Neuronal stem cell (in vitro differentiated cells): ENCODE results near the gene MORC2.

ENCODE experiments used
- DNase-seq: peaks from one replicate; pipeline ENCODE4 v3.0.0-alpha.2; 2013; ENCODE audit warnings: low spot score
- H2AFZ ChIP-seq: one replicate; pipeline ENCODE4 v1.6.1; 2013; ENCODE audit warnings: mild to moderate bottlenecking, low read length, inconsistent platforms
- H2AK5ac ChIP-seq: 2 replicates; pipeline ENCODE4 v1.6.1; 2013; ENCODE audit warnings: low read depth, mild to moderate bottlenecking, inconsistent platforms, low read length, moderate library complexity, mixed read lengths
- H2BK120ac ChIP-seq: 2 replicates; pipeline ENCODE4 v1.6.1; 2013; ENCODE audit warnings: low read depth, mild to moderate bottlenecking, inconsistent platforms, low read length, moderate library complexity, mixed read lengths
- H2BK12ac ChIP-seq: one replicate; pipeline ENCODE4 v1.6.1; 2013; ENCODE audit warnings: low read length, inconsistent platforms
- H2BK15ac ChIP-seq: 2 replicates; pipeline ENCODE4 v1.6.1; 2013; ENCODE audit warnings: mild to moderate bottlenecking, low read length, inconsistent platforms, mixed read lengths
- H2BK5ac ChIP-seq: one replicate; pipeline ENCODE4 v1.6.1; 2013; ENCODE audit warnings: inconsistent platforms, mild to moderate bottlenecking, low read length, moderate library complexity
- H3K14ac ChIP-seq: one replicate; pipeline ENCODE4 v1.6.1; 2013; ENCODE audit warnings: low read length, inconsistent platforms
- H3K18ac ChIP-seq: 2 replicates; pipeline ENCODE4 v1.6.1; 2013; ENCODE audit warnings: low read length, inconsistent platforms
- H3K23ac ChIP-seq: 2 replicates; pipeline ENCODE4 v1.6.1; 2013; ENCODE audit warnings: low read depth, mild to moderate bottlenecking, mixed read lengths, low read length, inconsistent platforms; ENCODE audit not compliant: poor library complexity
- H3K27ac ChIP-seq: replicated peaks from 3 replicates; pipeline ENCODE4 v1.5.1; 2013; ENCODE audit warnings: low read length, inconsistent platforms
- H3K27me3 ChIP-seq, 3 experiments: 2 replicates each; pipeline ENCODE4 v1.6.1; 2013; ENCODE audit warnings: low read length in 3 of 3, mild to moderate bottlenecking in 2 of 3, inconsistent platforms in 1 of 3, low read depth in 1 of 3, mixed read lengths in 1 of 3, moderate library complexity in 1 of 3; ENCODE audit not compliant: control insufficient read depth in 3 of 3, insufficient read depth in 3 of 3
- H3K36me3 ChIP-seq, 2 donors: replicated peaks in 1 of 2; 2 replicates each; pipeline ENCODE4 v1.6.1; 2013; ENCODE audit warnings: low read length in 2 of 2; ENCODE audit not compliant: control insufficient read depth in 2 of 2, insufficient read depth in 2 of 2
- H3K4ac ChIP-seq: 2 replicates; pipeline ENCODE4 v1.6.1; 2013; ENCODE audit warnings: inconsistent platforms, mild to moderate bottlenecking, low read length, moderate library complexity
- H3K4me1 ChIP-seq, 2 donors: 1 replicate in 1 of 2; 2 replicates in 1 of 2; pipeline ENCODE4 v1.6.1; 2013; ENCODE audit warnings: low read length in 2 of 2, low read depth in 1 of 2; ENCODE audit not compliant: control insufficient read depth in 2 of 2, insufficient read depth in 1 of 2
- H3K4me2 ChIP-seq: one replicate; pipeline ENCODE4 v1.6.1; 2013; ENCODE audit warnings: mild to moderate bottlenecking, low read length, inconsistent platforms; ENCODE audit not compliant: insufficient read depth, poor library complexity, severe bottlenecking
- H3K4me3 ChIP-seq, 2 donors: 2 replicates each; pipeline ENCODE4 v1.5.1; 2013; ENCODE audit warnings: low read length in 2 of 2, mild to moderate bottlenecking in 2 of 2, inconsistent platforms in 1 of 2, moderate library complexity in 1 of 2
- H3K79me1 ChIP-seq: one replicate; pipeline ENCODE4 v1.6.1; 2013; ENCODE audit warnings: low read depth, mild to moderate bottlenecking, inconsistent platforms, low read length, moderate library complexity
- H3K9ac ChIP-seq: one replicate; pipeline ENCODE4 v1.6.1; 2013; ENCODE audit warnings: mild to moderate bottlenecking, low read depth, low read length, inconsistent platforms; ENCODE audit not compliant: poor library complexity
- H3K9me3 ChIP-seq, 2 donors: replicated peaks in 1 of 2; 2 replicates each; pipeline versions ENCODE3 to v1.6.1; 2013; ENCODE audit warnings: low read length in 2 of 2, mild to moderate bottlenecking in 2 of 2, inconsistent platforms in 1 of 2, low read depth in 1 of 2, mixed read lengths in 1 of 2, moderate library complexity in 1 of 2; ENCODE audit not compliant: control insufficient read depth in 2 of 2, insufficient read depth in 1 of 2
- H4K8ac ChIP-seq: one replicate; pipeline ENCODE4 v1.6.1; 2013; ENCODE audit warnings: low read depth, mild to moderate bottlenecking, inconsistent platforms, low read length, moderate library complexity
- H4K91ac ChIP-seq: one replicate; pipeline ENCODE4 v1.6.1; 2013; ENCODE audit warnings: low read length, low read depth, mild to moderate bottlenecking, inconsistent platforms; ENCODE audit not compliant: poor library complexity
- WGBS, 2 donors: extraction: QIAGEN DNeasy Blood & Tissue Kit; methylation state at CpG; one replicate each; pipeline ENCODE4 v1.1.7; 2013; ENCODE audit warnings: missing lambda C conversion rate in 2 of 2, mixed read lengths in 1 of 2; ENCODE audit not compliant: insufficient read length in 2 of 2, insufficient replicate concordance in 1 of 2; ENCODE audit errors: extremely low coverage in 2 of 2; 5-methylcytosine and 5-hydroxymethylcytosine counted together

MORC2 gene

DNA sequence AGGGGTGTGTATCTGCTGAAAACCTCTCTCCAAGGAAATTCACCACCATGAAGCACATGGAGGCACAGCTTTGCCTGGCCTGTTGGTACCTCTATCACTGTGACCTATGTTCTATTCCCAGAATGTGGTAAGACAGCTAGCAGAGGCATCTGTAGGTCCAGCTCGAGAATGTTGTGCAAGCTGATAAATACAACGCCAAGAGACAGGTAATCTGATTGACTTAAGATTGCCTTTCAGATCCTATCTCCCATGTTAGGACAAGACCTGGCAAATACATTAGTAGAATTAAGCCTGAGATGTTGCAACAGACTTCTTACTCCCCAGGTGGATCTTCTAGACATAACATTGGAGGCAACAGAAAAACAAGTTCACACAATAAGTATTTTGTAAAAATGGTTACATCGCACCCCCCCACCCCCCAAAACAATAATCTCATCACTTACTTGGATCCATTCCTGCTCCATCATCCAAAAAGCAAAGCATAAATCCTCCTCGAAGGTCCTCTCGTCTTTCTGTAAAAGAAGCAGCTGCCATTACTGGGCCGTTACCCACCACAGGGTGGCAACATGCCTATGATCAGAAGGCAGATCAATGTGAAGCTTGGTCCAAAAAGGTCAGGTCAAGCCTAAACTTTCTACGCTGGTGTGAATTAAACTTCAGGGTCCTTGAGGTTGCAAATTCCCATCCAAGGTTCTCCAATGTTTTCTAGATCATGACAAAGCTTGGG lies 18.5 kb downstream of the MORC2 start:
- no peaks in the 10 kb centered on the region for H3K27me3 ChIP-seq
- no peak overlapping the region for H3K18ac ChIP-seq
- peaks cover 8 to 19% of the 10 kb centered on the region in 2 donors for H3K4me1 ChIP-seq
- no peak overlapping the region for H2AK5ac ChIP-seq
- no peak overlapping the region for H2BK120ac ChIP-seq
- H3K14ac ChIP-seq = no peak overlapping the region
- no peak overlapping the region for H2BK15ac ChIP-seq
- H3K9ac ChIP-seq = no peak overlapping the region
- H4K91ac ChIP-seq = no peak overlapping the region
- H3K79me1 ChIP-seq = no peaks in the 10 kb centered on the region
- no peaks in the 10 kb centered on the region for H3K9me3 ChIP-seq
- no peak for DNase-seq
- WGBS, 2 donors = no CpG with 5 or more reads among the region's 7 CpGs
- H2BK5ac ChIP-seq = no peak overlapping the region
- H3K4me2 ChIP-seq = no peak overlapping the region
- no peak overlapping the region for H3K4me3 ChIP-seq
- no peak overlapping the region for H3K27ac ChIP-seq
- H3K4ac ChIP-seq = no peak overlapping the region
- H3K23ac ChIP-seq = no peak overlapping the region
- no peak overlapping the region for H2BK12ac ChIP-seq
- H4K8ac ChIP-seq = no peak overlapping the region
- H2AFZ ChIP-seq = no peak overlapping the region
- H3K36me3 ChIP-seq = peaks cover 44 to 99% of the 10 kb centered on the region in 2 donors

DNA sequence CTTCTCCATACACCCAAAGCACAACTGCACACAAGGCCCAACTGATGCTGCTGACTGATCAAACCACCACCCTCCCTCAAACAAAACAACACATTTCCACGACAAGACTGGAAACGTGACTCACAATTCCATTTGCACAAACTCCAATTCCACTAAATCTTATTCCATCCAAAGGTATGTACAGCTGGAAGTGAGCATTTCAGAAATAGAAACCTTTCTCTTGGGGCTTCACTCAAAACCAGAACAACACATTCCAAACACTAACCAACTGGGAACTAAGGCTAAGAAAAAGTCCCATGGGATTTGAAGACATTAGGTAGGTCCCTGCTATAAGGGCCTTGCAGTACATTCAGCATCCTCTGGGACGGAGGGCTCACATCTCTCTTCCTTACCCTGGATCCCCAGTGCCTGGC lies 19.6 kb downstream of the MORC2 start:
- no peaks in the 10 kb centered on the region for H3K27me3 ChIP-seq
- DNase-seq = no peak
- no peaks in the 10 kb centered on the region for H3K79me1 ChIP-seq
- no peak overlapping the region for H2BK15ac ChIP-seq
- H2AFZ ChIP-seq = no peak overlapping the region
- no peak overlapping the region for H3K9ac ChIP-seq
- no peak overlapping the region for H3K4me3 ChIP-seq
- H3K4me1 ChIP-seq = peaks cover 8 to 19% of the 10 kb centered on the region in 2 donors
- no peak overlapping the region for H2BK120ac ChIP-seq
- no peak overlapping the region for H3K18ac ChIP-seq
- peaks cover 55 to 99% of the 10 kb centered on the region in 2 donors for H3K36me3 ChIP-seq
- no peaks in the 10 kb centered on the region for H3K9me3 ChIP-seq
- H3K4ac ChIP-seq = no peak overlapping the region
- no peak overlapping the region for H3K27ac ChIP-seq
- no peak overlapping the region for H3K23ac ChIP-seq
- H2BK12ac ChIP-seq = no peak overlapping the region
- H3K14ac ChIP-seq = no peak overlapping the region
- 100% methylated on average over 2 of the region's 3 CpGs; no CpG with 5 or more reads in 1 of the 2 donors for WGBS, 2 donors
- H4K8ac ChIP-seq = no peak overlapping the region
- H2AK5ac ChIP-seq = no peak overlapping the region
- H4K91ac ChIP-seq = no peak overlapping the region
- no peak overlapping the region for H2BK5ac ChIP-seq
- no peak overlapping the region for H3K4me2 ChIP-seq

DNA sequence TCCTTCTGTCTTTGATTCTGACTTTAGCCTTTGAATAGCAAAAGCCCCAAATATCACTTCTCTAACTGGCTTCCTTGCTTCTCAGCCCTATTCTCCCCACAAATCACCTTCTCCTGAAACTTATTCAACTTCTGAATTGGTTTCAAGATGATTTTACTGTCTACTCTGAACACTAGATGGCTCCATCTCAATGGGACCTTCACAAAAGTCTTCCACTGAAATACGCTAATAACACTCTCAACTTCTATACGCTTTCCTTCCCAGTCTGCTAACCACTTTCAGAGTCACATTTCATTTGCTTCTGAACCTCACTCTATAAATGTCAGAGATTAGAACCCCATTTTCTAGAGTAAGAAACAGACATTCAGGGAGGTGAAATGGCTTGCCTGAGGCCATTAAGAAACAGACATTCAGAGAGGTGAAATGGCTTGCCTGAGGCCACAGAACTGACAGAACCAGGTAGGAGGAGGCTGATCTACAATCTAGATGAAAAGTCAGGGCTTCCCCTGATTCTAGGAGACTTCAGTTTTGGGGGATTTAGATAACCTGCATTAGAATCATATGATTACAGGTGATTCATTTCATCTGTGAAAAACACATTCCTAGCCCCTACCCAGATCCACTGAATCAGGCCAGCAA lies 20.6 kb downstream of the MORC2 start:
- no peak overlapping the region for H3K14ac ChIP-seq
- H3K27me3 ChIP-seq = no peaks in the 10 kb centered on the region
- H2AK5ac ChIP-seq = no peak overlapping the region
- no peak overlapping the region for H4K91ac ChIP-seq
- no peak overlapping the region for H3K4ac ChIP-seq
- H2BK12ac ChIP-seq = no peak overlapping the region
- no peaks in the 10 kb centered on the region for H3K9me3 ChIP-seq
- H3K4me3 ChIP-seq = no peak overlapping the region
- H3K18ac ChIP-seq = no peak overlapping the region
- H3K79me1 ChIP-seq = no peaks in the 10 kb centered on the region
- WGBS, 2 donors = 100% methylated on average over 2 of the region's 2 CpGs; no CpG with 5 or more reads in 1 of the 2 donors
- H4K8ac ChIP-seq = no peak overlapping the region
- no peak overlapping the region for H3K23ac ChIP-seq
- H2BK15ac ChIP-seq = no peak overlapping the region
- DNase-seq = peak; percentile 18
- H3K36me3 ChIP-seq = peaks cover 54 to 99% of the 10 kb centered on the region in 2 donors
- H3K4me2 ChIP-seq = no peak overlapping the region
- no peak overlapping the region for H2BK5ac ChIP-seq
- no peak overlapping the region for H3K9ac ChIP-seq
- H2AFZ ChIP-seq = no peak overlapping the region
- H3K27ac ChIP-seq = peak overlapping the region; percentile 66
- peaks cover 6 to 19% of the 10 kb centered on the region in 2 donors for H3K4me1 ChIP-seq
- no peak overlapping the region for H2BK120ac ChIP-seq

DNA sequence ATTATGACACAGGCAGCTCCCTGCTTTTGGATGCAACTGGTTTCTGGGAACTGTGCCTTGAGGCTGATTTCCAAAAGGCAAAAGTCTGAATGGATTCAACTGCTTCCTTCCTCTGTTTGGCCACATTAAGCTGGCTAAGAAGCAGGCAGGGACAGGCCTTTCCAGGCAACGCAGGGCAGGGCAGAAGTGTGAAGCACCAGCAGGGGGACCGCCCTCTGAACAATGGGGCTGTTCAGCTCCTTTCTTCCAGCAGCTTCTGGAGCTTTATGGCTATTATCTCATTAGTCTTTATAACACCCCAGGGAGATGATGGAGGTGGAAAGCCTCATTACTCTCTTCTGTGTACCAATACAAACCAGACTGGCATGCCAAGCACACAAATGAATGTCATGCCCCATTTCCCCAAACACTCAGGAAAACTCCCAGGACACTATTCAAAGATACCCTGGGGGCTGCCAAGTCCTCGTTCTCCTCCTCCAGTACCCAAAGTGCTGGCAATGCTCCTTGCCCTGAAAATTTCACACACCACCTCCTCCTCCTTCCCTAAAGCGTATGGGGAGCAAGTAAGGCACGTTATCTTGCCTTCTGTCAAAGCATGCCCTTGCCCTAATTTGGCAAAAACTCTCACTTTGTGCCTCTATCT lies 21.3 kb downstream of the MORC2 start:
- no CpG with 5 or more reads among the region's 5 CpGs for WGBS, 2 donors
- Histone ChIP-seq H4K8ac (no peak overlapping the region), H2BK120ac (no peak overlapping the region), H3K4me2 (peak overlapping the region; percentile 21), H3K9ac (no peak overlapping the region), H2BK15ac (no peak overlapping the region), H3K27ac (peak overlapping the region; percentile 74), H2AFZ (no peak overlapping the region), H2BK5ac (no peak overlapping the region), H2AK5ac (no peak overlapping the region), H3K4me3 (no peak overlapping the region), H3K9me3 (no peaks in the 10 kb centered on the region), H3K79me1 (no peaks in the 10 kb centered on the region), H3K27me3 (no peaks in the 10 kb centered on the region), H4K91ac (no peak overlapping the region), H3K4me1 (peaks cover 6 to 19% of the 10 kb centered on the region in 2 donors), H3K36me3 (peaks cover 52 to 99% of the 10 kb centered on the region in 2 donors), H3K18ac (no peak overlapping the region), H3K23ac (no peak overlapping the region), H2BK12ac (no peak overlapping the region), H3K4ac (no peak overlapping the region), H3K14ac (no peak overlapping the region)
- peak; percentile 62 for DNase-seq
